K562 (cell line): ENCODE measurements around the gene PPFIBP2. TPM values are rescaled to one million over a fixed set of nuclear protein-coding genes. Genes with fewer than 3 reads are reported as not detected.

Experiments
- ATAC-seq: fragments of 200-7000 bp; cut with Tn5 transposase; 3 replicates; pipeline ENCODE4 v1.9.1; 2020; ENCODE audit warnings: moderate library complexity
- BruUV-seq: library from RNA; stranded (reverse); fragments of 400-500 nt; replicated peaks from 2 replicates; lab custom pipeline; 2021; lab: Mats Ljungman, UMichigan
- CTCF ChIA-PET: fragments of 300-600 bp; formaldehyde crosslinking; extraction: SDS; loops from one replicate; lab custom pipeline; 2021; ENCODE audit warnings: low intra/inter-chr PET ratio; lab: Yijun Ruan, JAX
- POLR2A ChIA-PET: fragments of 300-600, 350-650 bp; sonication (Branson Sonifier 250); formaldehyde crosslinking; extraction: SDS; loops from one replicate; lab custom pipeline; 2021; ENCODE audit warnings: antibody characterized with exemption, inconsistent platforms; lab: Yijun Ruan, JAX
- DNase-seq, 4 experiments: peaks; one replicate each; pipeline versions ENCODE4 v3.0.0 to v3.0.0-alpha.2; 2011 to 2018; ENCODE audit warnings: low spot score in 3 of 4, mixed read lengths in 3 of 4; ENCODE audit errors: extremely low read depth in 1 of 4
- FAIRE-seq: peaks from 2 replicates; lab custom pipeline; 2011; peaks lifted over from hg19 to GRCh38; lab: Jason Lieb, UNC
- H2AFZ ChIP-seq: 2 replicates; pipeline ENCODE4 v1.6.0; 2011; ENCODE audit warnings: low read depth, low read length, control low read depth, inconsistent platforms
- H3K27ac ChIP-seq: fragments of 200-600 bp; 3 replicates; pipeline ENCODE4 v1.8.0; 2011; ENCODE audit warnings: low read depth, mild to moderate bottlenecking, control low read depth, inconsistent platforms, low read length, moderate library complexity, mixed read lengths; ENCODE audit errors: extremely low read depth
- H3K27me3 ChIP-seq, 2 experiments: fragments of 300-600 bp in 1 of 2; 2 replicates in 1 of 2; 3 replicates in 1 of 2; pipeline versions ENCODE4 v1.6.0 to v1.8.0; 2011; ENCODE audit warnings: inconsistent platforms in 2 of 2, low read length in 2 of 2, mild to moderate bottlenecking in 1 of 2, mixed read lengths in 1 of 2, moderate library complexity in 1 of 2; ENCODE audit not compliant: control insufficient read depth in 2 of 2, insufficient read depth in 2 of 2
- H3K36me3 ChIP-seq: fragments of 300-600 bp; 3 replicates; pipeline ENCODE4 v1.8.0; 2011; ENCODE audit warnings: mild to moderate bottlenecking, low read length, inconsistent platforms; ENCODE audit not compliant: control insufficient read depth, insufficient read depth
- H3K4me1 ChIP-seq, 2 experiments: fragments of 200-600 bp in 1 of 2; replicated peaks in 1 of 2; 2 replicates in 1 of 2; 3 replicates in 1 of 2; pipeline versions ENCODE4 v1.5.1 to v1.8.0; 2011; ENCODE audit warnings: inconsistent platforms in 2 of 2, low read length in 2 of 2, mild to moderate bottlenecking in 1 of 2, mixed read lengths in 1 of 2, moderate library complexity in 1 of 2; ENCODE audit not compliant: control insufficient read depth in 2 of 2, insufficient read depth in 2 of 2
- H3K4me2 ChIP-seq: 2 replicates; pipeline ENCODE4 v1.6.1; 2011; ENCODE audit warnings: low read length, control low read depth, inconsistent platforms, mixed read lengths; ENCODE audit not compliant: insufficient read depth
- H3K4me3 ChIP-seq: fragments of 200-600 bp; sonication (generic), shearing (Covaris generic); 2 replicates; pipeline ENCODE4 v1.5.1; 2016; ENCODE audit warnings: control low read depth, inconsistent platforms
- H3K79me2 ChIP-seq: fragments of 200-600 bp; 3 replicates; pipeline ENCODE4 v1.8.0; 2011; ENCODE audit warnings: low read length, inconsistent platforms; ENCODE audit not compliant: control insufficient read depth, insufficient read depth
- H3K9ac ChIP-seq, 2 experiments: 2 replicates each; pipeline versions ENCODE4 v1.6.0 to v1.6.1; 2011; ENCODE audit warnings: low read depth in 2 of 2, low read length in 2 of 2, control low read depth in 1 of 2, inconsistent platforms in 1 of 2, mild to moderate bottlenecking in 1 of 2, mixed read lengths in 1 of 2; ENCODE audit not compliant: insufficient read depth in 1 of 2
- H3K9me1 ChIP-seq: one replicate; pipeline ENCODE4 v1.6.0; 2011; ENCODE audit warnings: inconsistent platforms, mild to moderate bottlenecking, low read length, moderate library complexity; ENCODE audit not compliant: control insufficient read depth, insufficient read depth
- H3K9me3 ChIP-seq: replicated peaks from 2 replicates; pipeline ENCODE4 v1.5.1; 2011; ENCODE audit warnings: low read depth, low read length, inconsistent platforms; ENCODE audit not compliant: control insufficient read depth, insufficient read depth
- H4K20me1 ChIP-seq: replicated peaks from 2 replicates; pipeline ENCODE4 v1.6.1; 2011; ENCODE audit warnings: low read length, inconsistent platforms, mixed read lengths; ENCODE audit not compliant: control insufficient read depth, insufficient read depth
- CREB1 ChIP-seq, 2 experiments: sonication (generic) in 1 of 2; formaldehyde crosslinking in 1 of 2; IDR thresholded peaks; 2 replicates each; pipeline versions ENCODE4 v1.6.1 to v1.8.0; 2012 to 2022; ENCODE audit warnings: inconsistent platforms in 1 of 2, mild to moderate bottlenecking in 1 of 2, missing genetic modification reagents in 1 of 2, moderate library complexity in 1 of 2
- IRF1 ChIP-seq: sonication (generic); formaldehyde crosslinking; IDR thresholded peaks from 2 replicates; pipeline ENCODE4 v1.8.0; 2022; ENCODE audit warnings: missing genetic modification reagents, mild to moderate bottlenecking, borderline replicate concordance
- NFE2L1 ChIP-seq: fragments of 450-650 bp; IDR thresholded peaks from 2 replicates; pipeline ENCODE4 v1.6.1; 2016; ENCODE audit warnings: missing genetic modification characterization, low read depth, mild to moderate bottlenecking, missing compliant biosample characterization, moderate library complexity, borderline replicate concordance
- TRIM24 ChIP-seq, 2 experiments: fragments of 450-650 bp; IDR thresholded peaks; 2 replicates each; pipeline ENCODE4 v1.6.1; 2016
- ZNF316 ChIP-seq: fragments of 450-650 bp; IDR thresholded peaks from 2 replicates; pipeline ENCODE4 v1.6.1; 2016
- ZNF717 ChIP-seq: fragments of 250-450 bp; sonication (Bioruptor Pico); IDR thresholded peaks from 2 replicates; pipeline ENCODE4 v1.5.0; 2021
- WGBS: fragments of 100-300 bp; shearing (Covaris generic); methylation state at CpG from one replicate; pipeline ENCODE4 v1.1.6; 2016; ENCODE audit warnings: low coverage, mixed read lengths; ENCODE audit not compliant: insufficient coverage; ENCODE audit errors: missing lambda C conversion rate; 5-methylcytosine and 5-hydroxymethylcytosine counted together
- in situ Hi-C: fragments of 300-500 bp; cut with MboI; formaldehyde crosslinking; loops from 4 replicates; pipeline ENCODE4 v1.15.0; 2018; ENCODE audit warnings: inconsistent platforms, mixed read lengths
- intact Hi-C: fragments of 100-400 bp; cut with micrococcal nuclease; formaldehyde crosslinking; loops from 2 replicates; pipeline ENCODE4 v1.14.2; 2022
- polyA plus RNA-seq, 8 experiments: library from polyadenylated mRNA; depleted of rRNA in 4 of 8; stranded (reverse) in 5 of 8; unstranded in 3 of 8; fragments of >200 nt; fragmentation: Nextera tagmentation in 2 of 8; fragmentation: Illumina TruSeq in 1 of 8; extraction: Ambion mirVana in 2 of 8; extraction: Trizol in 1 of 8; gene quantifications; 2 replicates each; pipeline versions ENCODE4 v1.2.1 to v1.2.3, GENCODE V29; 2011 to 2014; ENCODE audit warnings: inconsistent platforms in 1 of 8, missing spikeins in 1 of 8
- total RNA-seq, 7 experiments: library from RNA; depleted of rRNA in 6 of 7; stranded (reverse); fragments of >200 nt in 6 of 7; fragmentation: Illumina TruSeq in 2 of 7; extraction: Trizol in 2 of 7; gene quantifications; 2 replicates each; pipeline versions ENCODE4 v1.2.1 to v1.2.3, GENCODE V29; 2011 to 2021; ENCODE audit warnings: low replicate concordance in 1 of 7

The PPFIBP2 gene
- total and polyA plus RNA-seq, 9 of the 15 experiments (the other 6 are each of a cell fraction or from before 2014, with no cell fraction given) = 0.18 to 3.4 (median 1.2) TPM

- WGBS = 3% methylated on average over 2 of the region's 2 CpGs
- peaks cover 12 to 53% of the 10 kb centered on the region in 2 experiments; a peak in 4 of 5 replicates for H3K27me3 ChIP-seq
- no peaks in the 10 kb centered on the region for H3K9me1 ChIP-seq
- H3K4me3 ChIP-seq = no peak overlapping the region
- no peak overlapping the region for H3K4me2 ChIP-seq
- BruUV-seq = no TSS peak
- no peak for ATAC-seq
- no peaks in the 10 kb centered on the region; the same call in 1 of the 2 replicates for H4K20me1 ChIP-seq
- no peaks in the 10 kb centered on the region for H3K79me2 ChIP-seq
- H2AFZ ChIP-seq = no peak overlapping the region
- no peaks in the 10 kb centered on the region for H3K9me3 ChIP-seq
- no peak overlapping the region for H3K9ac ChIP-seq
- H3K36me3 ChIP-seq = no peaks in the 10 kb centered on the region
- POLR2A ChIA-PET = no interaction called here
- intact Hi-C loops = no loop called here
- TF ChIP-seq ZNF717 (no peak), CREB1 (IDR thresholded peaks at IDR 0.05) (no peak), CREB1 (CRISPR knock-in tag; IDR thresholded peaks at IDR 0.05) (no peak), TRIM24 (IDR thresholded peaks at IDR 0.05) (no peak), IRF1 (CRISPR knock-in tag) (no peak), NFE2L1 (no peak), ZNF316 (no peak)
- H3K4me1 ChIP-seq = no peaks in the 10 kb centered on the region; a peak in 1 of 5 replicates
- DNase-seq = no peak
- no peak overlapping the region for H3K27ac ChIP-seq
- CTCF ChIA-PET = no interaction called here
- FAIRE-seq = no peak
- in situ Hi-C loops = no loop called here
Measured at GRCh38 chr11:7520981-7521487, 7.2 kb downstream of the PPFIBP2 start.
